Lower leg skin (tissue), 4 donors: ENCODE data around the gene ZMYND8. TPM values are rescaled to one million over a fixed set of nuclear protein-coding genes. Genes with fewer than 3 reads are reported as not detected.
"Not testable (repeated sequence)": the region's sequence is repeated elsewhere in the genome, so short reads cannot be mapped to it uniquely, and the experiment has no call there.

Experiments used
- DNase-seq, 2 donors: peaks; one replicate each; pipeline ENCODE4 v3.0.0-alpha.2; 2019; ENCODE audit warnings: low spot score in 2 of 2
- H3K4me3 ChIP-seq: fragments of 200-600 bp; sonication (generic); 2 replicates; pipeline ENCODE4 v1.5.1; 2017; ENCODE audit warnings: mild to moderate bottlenecking, low read depth; ENCODE audit not compliant: poor library complexity, severe bottlenecking
- POLR2A ChIP-seq, 2 donors: fragments of 450-650 bp; IDR thresholded peaks; one replicate each; pipeline ENCODE4 v1.6.1; 2016 to 2017; ENCODE audit warnings: antibody characterized with exemption in 2 of 2, mild to moderate bottlenecking in 1 of 2, moderate library complexity in 1 of 2
- WGBS, 2 donors: methylation state at CpG; one replicate each; pipeline ENCODE4 v1.1.5; 2018; 5-methylcytosine and 5-hydroxymethylcytosine counted together
- intact Hi-C: fragments of 100-400 bp; cut with DNase I; formaldehyde crosslinking; loops from one replicate; pipeline ENCODE4 v1.15.0; 2023; ENCODE audit warnings: low total_unique reads
- total RNA-seq, 4 donors: library from RNA; depleted of rRNA; stranded (reverse); fragments of >200 nt; gene quantifications; one replicate each; pipeline ENCODE4 v1.1.0, GENCODE V29; 2016
- TF ChIP-seq, protein P1 (sequence below), 3 donors: fragments of 450-650 bp; IDR thresholded peaks; one replicate each; pipeline ENCODE4 v1.5.1; 2016; ENCODE audit warnings: antibody characterized with exemption in 3 of 3, mild to moderate bottlenecking in 3 of 3, moderate library complexity in 2 of 3

ZMYND8 gene
- total RNA-seq, 4 donors from 2014 or later, result 42.2 to 79.0 (median 65.4) TPM

- no peak overlapping the region for H3K4me3 ChIP-seq
- intact Hi-C loops, result no loop called here
- DNase-seq, result no peak
- 95 to 96% methylated on average over 5 of the region's 5 CpGs for WGBS, 2 donors
- TF ChIP-seq POLR2A (IDR thresholded peaks at IDR 0.05), result no peak
- TF ChIP-seq, protein P1, sequence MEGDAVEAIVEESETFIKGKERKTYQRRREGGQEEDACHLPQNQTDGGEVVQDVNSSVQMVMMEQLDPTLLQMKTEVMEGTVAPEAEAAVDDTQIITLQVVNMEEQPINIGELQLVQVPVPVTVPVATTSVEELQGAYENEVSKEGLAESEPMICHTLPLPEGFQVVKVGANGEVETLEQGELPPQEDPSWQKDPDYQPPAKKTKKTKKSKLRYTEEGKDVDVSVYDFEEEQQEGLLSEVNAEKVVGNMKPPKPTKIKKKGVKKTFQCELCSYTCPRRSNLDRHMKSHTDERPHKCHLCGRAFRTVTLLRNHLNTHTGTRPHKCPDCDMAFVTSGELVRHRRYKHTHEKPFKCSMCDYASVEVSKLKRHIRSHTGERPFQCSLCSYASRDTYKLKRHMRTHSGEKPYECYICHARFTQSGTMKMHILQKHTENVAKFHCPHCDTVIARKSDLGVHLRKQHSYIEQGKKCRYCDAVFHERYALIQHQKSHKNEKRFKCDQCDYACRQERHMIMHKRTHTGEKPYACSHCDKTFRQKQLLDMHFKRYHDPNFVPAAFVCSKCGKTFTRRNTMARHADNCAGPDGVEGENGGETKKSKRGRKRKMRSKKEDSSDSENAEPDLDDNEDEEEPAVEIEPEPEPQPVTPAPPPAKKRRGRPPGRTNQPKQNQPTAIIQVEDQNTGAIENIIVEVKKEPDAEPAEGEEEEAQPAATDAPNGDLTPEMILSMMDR (IDR thresholded peaks at IDR 0.05), result no peak
Measured at GRCh38 chr20:47311211-47311610, 45.3 kb downstream of the ZMYND8 start.

DNA sequence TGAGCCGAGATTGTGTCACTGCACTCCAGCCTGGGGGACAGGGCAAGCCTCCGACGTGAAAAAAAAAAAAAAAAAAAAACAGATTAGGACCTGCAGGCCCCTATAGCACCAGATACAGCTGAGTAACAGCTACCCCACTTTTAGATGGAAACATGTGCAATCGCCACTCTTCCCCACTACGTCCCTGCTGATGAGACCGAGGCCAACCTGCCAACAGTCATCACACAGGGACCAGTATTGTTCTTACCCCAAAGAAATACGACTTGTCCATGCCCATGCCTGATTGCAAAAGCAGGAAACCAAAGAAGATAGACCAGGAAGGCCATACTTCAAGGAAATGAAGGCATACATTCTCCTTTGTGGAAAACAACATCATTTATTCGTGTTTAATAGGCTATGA lies 45.8 kb downstream of the ZMYND8 start:
- DNase-seq, result peak in 1 of 2 donors; percentile 63
- 84 to 93% methylated on average over 8 of the region's 8 CpGs for WGBS, 2 donors
- intact Hi-C loops, result no loop called here
- no peak overlapping the region for H3K4me3 ChIP-seq
- TF ChIP-seq POLR2A (IDR thresholded peaks at IDR 0.05), result no peak
- TF ChIP-seq, protein P1 (IDR thresholded peaks at IDR 0.05), result no peak

DNA sequence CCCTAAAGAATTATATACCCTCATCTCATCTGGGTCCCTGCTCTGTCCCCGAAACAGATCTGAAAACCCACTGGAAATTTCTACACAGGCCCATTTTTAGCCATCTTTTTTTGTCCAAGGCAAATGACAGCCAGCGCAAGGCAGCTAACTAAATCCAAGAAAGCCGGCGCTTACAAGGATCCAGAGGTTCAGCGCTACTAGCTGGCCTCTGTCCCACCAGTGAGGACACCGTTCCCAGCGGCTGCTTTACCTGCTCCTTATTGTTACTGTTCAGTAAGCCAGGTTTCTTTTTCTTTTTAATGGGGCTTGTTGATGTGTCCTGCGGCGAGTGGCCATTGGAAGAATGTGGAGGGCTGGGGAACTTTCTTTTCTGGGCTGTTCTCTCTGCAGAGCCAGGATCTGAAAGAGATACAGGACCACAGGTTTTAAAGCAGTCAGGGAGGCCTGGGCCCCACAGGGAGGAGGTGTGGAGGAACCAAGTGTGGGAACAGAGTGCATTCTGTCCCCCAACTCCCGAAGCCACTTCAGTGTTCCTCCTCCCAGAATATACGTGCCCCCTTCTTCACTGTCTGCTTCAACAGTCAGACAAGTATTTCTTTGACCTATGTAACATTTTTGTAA lies 46.6 kb downstream of the ZMYND8 start:
- intact Hi-C loops, result no loop called here
- TF ChIP-seq POLR2A (IDR thresholded peaks at IDR 0.05), result no peak
- TF ChIP-seq, protein P1 (IDR thresholded peaks at IDR 0.05), result no peak
- WGBS, 2 donors, result 86 to 90% methylated on average over 11 of the region's 11 CpGs
- DNase-seq, result peak in 1 of 2 donors; percentile 84
- H3K4me3 ChIP-seq, result no peak overlapping the region

DNA sequence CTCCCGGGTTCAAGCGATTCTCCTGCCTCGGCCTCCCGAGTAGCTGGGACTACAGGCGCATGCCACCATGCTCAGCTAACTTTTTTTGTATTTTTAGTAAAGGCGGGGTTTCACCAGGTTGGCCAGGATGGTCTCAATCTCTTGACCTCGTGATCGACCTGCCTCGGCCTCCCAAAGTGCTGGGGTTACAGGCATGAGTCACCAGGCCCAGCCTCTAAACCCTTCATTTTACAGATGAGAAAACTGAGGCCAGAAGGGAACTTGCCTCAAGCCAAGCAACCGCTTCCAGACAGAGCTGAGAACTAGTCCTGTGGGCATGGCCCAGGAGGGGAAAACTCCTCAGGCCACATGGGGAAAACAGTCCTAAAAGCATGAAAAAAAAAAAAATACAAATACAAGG lies 47.1 kb downstream of the ZMYND8 start:
- H3K4me3 ChIP-seq, result no peak overlapping the region
- peak in 1 of 2 donors; percentile 39 for DNase-seq
- WGBS, 2 donors, result 82 to 85% methylated on average over 10 of the region's 10 CpGs
- intact Hi-C loops, result no loop called here
- no peak for TF ChIP-seq POLR2A (IDR thresholded peaks at IDR 0.05)
- TF ChIP-seq, protein P1 (IDR thresholded peaks at IDR 0.05), result no peak

DNA sequence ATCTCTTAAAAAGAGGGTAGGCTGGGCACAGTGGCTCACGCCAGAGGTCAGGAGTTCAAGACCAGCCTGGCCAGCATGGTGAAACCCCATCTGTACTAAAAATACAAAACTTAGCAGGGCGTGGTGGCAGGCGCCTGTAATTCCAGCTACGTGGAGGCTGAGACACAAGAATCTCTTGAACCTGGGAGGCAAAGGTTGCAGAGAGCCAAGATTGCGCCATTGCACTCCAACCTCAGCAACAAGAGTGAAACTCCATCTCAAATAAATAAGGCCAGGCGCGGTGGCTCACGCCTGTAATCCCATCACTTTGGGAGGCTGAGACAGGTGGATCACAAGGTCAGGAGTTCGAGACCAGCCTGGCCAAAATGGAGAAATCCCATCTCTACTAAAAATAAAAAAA lies 48.9 kb downstream of the ZMYND8 start:
- H3K4me3 ChIP-seq, intact Hi-C loops: not testable (repeated sequence)
- peak in 1 of 2 donors; percentile 82 for DNase-seq
- WGBS, 2 donors, result 96% methylated on average over 9 of the region's 9 CpGs

- TF ChIP-seq POLR2A (IDR thresholded peaks at IDR 0.05), result no peak
- TF ChIP-seq, protein P1 (IDR thresholded peaks at IDR 0.05), result no peak
- peak in 1 of 2 donors; percentile 78 for DNase-seq
- 95 to 99% methylated on average over 7 of the region's 7 CpGs for WGBS, 2 donors
- no peak overlapping the region for H3K4me3 ChIP-seq
- intact Hi-C loops, result no loop called here
Measured at GRCh38 chr20:47306755-47307370, 49.6 kb downstream of the ZMYND8 start.
